ENCODE data around the gene PTBP1.

- TF ChIP-seq CTCF (IDR thresholded peaks at IDR 0.05; ENCODE audit: poor library complexity, severe bottlenecking) (no peak), POLR2AphosphoS5 (IDR thresholded peaks at IDR 0.05) (no peak), RAD21 (conservative IDR thresholded peaks at IDR 0.05) (no peak), TAF1 (IDR thresholded peaks at IDR 0.05; ENCODE audit: low read depth) (no peak), EZH2 (IDR thresholded peaks at IDR 0.05; ENCODE audit: borderline replicate concordance, insufficient read depth, low read length, poor library complexity, severe bottlenecking) (no peak), REST (IDR thresholded peaks at IDR 0.05; ENCODE audit: borderline replicate concordance) (no peak), SMC3 (conservative IDR thresholded peaks at IDR 0.05; ENCODE audit: poor library complexity) (no peak), MXI1 (conservative IDR thresholded peaks at IDR 0.05; ENCODE audit: poor library complexity, severe bottlenecking) (no peak)
Measured at GRCh38 chr19:795691-796581, 1.3 kb upstream of the PTBP1 start.
